NT2/D1 (cell line): ENCODE results near the gene SERINC5.

ENCODE experiments used
- DNase-seq: peaks from one replicate; pipeline ENCODE4 v3.0.0-alpha.2; 2011; ENCODE audit warnings: low read depth, low spot score
- H3K27me3 ChIP-seq: 2 replicates; pipeline ENCODE4 v1.6.0; 2011; ENCODE audit warnings: mild to moderate bottlenecking; ENCODE audit not compliant: insufficient read length, insufficient read depth
- H3K36me3 ChIP-seq: 2 replicates; pipeline ENCODE4 v1.6.1; 2011; ENCODE audit warnings: mild to moderate bottlenecking, low read length, mixed read lengths; ENCODE audit not compliant: insufficient read depth, insufficient read length
- H3K4me1 ChIP-seq: 2 replicates; pipeline ENCODE4 v1.5.1; 2011; ENCODE audit not compliant: insufficient read depth, insufficient read length
- H3K4me3 ChIP-seq: 2 replicates; pipeline ENCODE4 v1.5.1; 2011; ENCODE audit warnings: low read depth; ENCODE audit not compliant: insufficient read length
- H3K9ac ChIP-seq: 2 replicates; pipeline ENCODE4 v1.6.0; 2011; ENCODE audit warnings: low read depth; ENCODE audit not compliant: insufficient read length
- H3K9me3 ChIP-seq: 2 replicates; pipeline ENCODE4 v1.5.1; 2011; ENCODE audit warnings: mild to moderate bottlenecking, low read length; ENCODE audit not compliant: insufficient read depth
- SUZ12 ChIP-seq: IDR thresholded peaks from 2 replicates; pipeline ENCODE4 v1.6.1; 2011; ENCODE audit not compliant: insufficient read length, insufficient read depth; ENCODE audit errors: extremely low read depth
- YY1 ChIP-seq: IDR thresholded peaks from 2 replicates; pipeline ENCODE4 v1.6.1; 2011; ENCODE audit not compliant: insufficient read length, insufficient read depth
- ZNF274 ChIP-seq: IDR thresholded peaks from 2 replicates; pipeline ENCODE4 v1.6.1; 2011; ENCODE audit warnings: mild to moderate bottlenecking, low read depth, low read length

SERINC5 gene

GRCh38 chr5:80082281-80082680 lies 173.6 kb downstream of the SERINC5 start:
- H3K4me3 ChIP-seq, result no peak overlapping the region
- no peaks in the 10 kb centered on the region for H3K9me3 ChIP-seq
- H3K36me3 ChIP-seq, result no peaks in the 10 kb centered on the region
- no peaks in the 10 kb centered on the region for H3K27me3 ChIP-seq
- TF ChIP-seq ZNF274, result no peak
- TF ChIP-seq SUZ12, result no peak
- TF ChIP-seq YY1, result no peak
- no peak for DNase-seq
- no peak overlapping the region for H3K9ac ChIP-seq
- no peaks in the 10 kb centered on the region for H3K4me1 ChIP-seq

GRCh38 chr5:80078921-80079320 lies 176.9 kb downstream of the SERINC5 start:
- no peaks in the 10 kb centered on the region for H3K9me3 ChIP-seq

GRCh38 chr5:80077051-80077714 lies 178.7 kb downstream of the SERINC5 start:
- no peaks in the 10 kb centered on the region for H3K9me3 ChIP-seq
- H3K4me3 ChIP-seq, result no peak overlapping the region
- no peaks in the 10 kb centered on the region for H3K27me3 ChIP-seq
- DNase-seq, result no peak
- H3K4me1 ChIP-seq, result no peaks in the 10 kb centered on the region
- TF ChIP-seq YY1 (no peak), SUZ12 (no peak), ZNF274 (no peak)
- no peaks in the 10 kb centered on the region for H3K36me3 ChIP-seq
- H3K9ac ChIP-seq, result no peak overlapping the region

More at GRCh38 chr5:80078921-80079320, 176.9 kb downstream of the SERINC5 start:
- Histone ChIP-seq H3K4me3 (no peak overlapping the region), H3K27me3 (no peaks in the 10 kb centered on the region), H3K36me3 (no peaks in the 10 kb centered on the region), H3K9ac (no peak overlapping the region), H3K4me1 (no peaks in the 10 kb centered on the region)
- TF ChIP-seq ZNF274, result no peak
- no peak for TF ChIP-seq YY1
- TF ChIP-seq SUZ12, result no peak
- DNase-seq, result no peak

GRCh38 chr5:80076131-80077050 lies 179.5 kb downstream of the SERINC5 start:
- Histone ChIP-seq H3K9ac (no peak overlapping the region), H3K4me1 (no peaks in the 10 kb centered on the region), H3K27me3 (no peaks in the 10 kb centered on the region), H3K36me3 (no peaks in the 10 kb centered on the region), H3K4me3 (no peak overlapping the region), H3K9me3 (no peaks in the 10 kb centered on the region)
- no peak for DNase-seq
- TF ChIP-seq ZNF274, result no peak
- no peak for TF ChIP-seq SUZ12
- TF ChIP-seq YY1, result no peak

- Histone ChIP-seq H3K4me3 (no peak overlapping the region), H3K9me3 (no peaks in the 10 kb centered on the region), H3K4me1 (peaks cover 2% of the 10 kb centered on the region), H3K36me3 (no peaks in the 10 kb centered on the region), H3K9ac (no peak overlapping the region), H3K27me3 (no peaks in the 10 kb centered on the region)
- no peak for DNase-seq
- TF ChIP-seq YY1 (no peak), ZNF274 (no peak), SUZ12 (no peak)
These were observed 183.5 kb downstream of the SERINC5 start for GRCh38 chr5:80072103-80073073.

- Histone ChIP-seq H3K4me1 (peaks cover 2% of the 10 kb centered on the region), H3K27me3 (no peaks in the 10 kb centered on the region), H3K4me3 (no peak overlapping the region), H3K36me3 (no peaks in the 10 kb centered on the region), H3K9me3 (no peaks in the 10 kb centered on the region), H3K9ac (no peak overlapping the region)
- no peak for TF ChIP-seq SUZ12
- TF ChIP-seq ZNF274, result no peak
- no peak for TF ChIP-seq YY1
- DNase-seq, result no peak
These were observed 184.3 kb downstream of the SERINC5 start for GRCh38 chr5:80071510-80072021.
